HG03460 (cell line): ENCODE measurements around the gene TSPAN5.

ENCODE experiments used
- ATAC-seq: cut with Tn5 transposase; IDR thresholded peaks from one replicate; pipeline ENCODE4 v1.9.1; 2021; ENCODE audit not compliant: unreplicated experiment

The TSPAN5 gene

GRCh38 chr4:98673978-98674377 is 15.6 kb upstream of the TSPAN5 start:
- ATAC-seq = no peak

- no peak for ATAC-seq
These were observed 14.9 kb upstream of the TSPAN5 start for GRCh38 chr4:98673288-98673644.

GRCh38 chr4:98672583-98673287 is 14.3 kb upstream of the TSPAN5 start:
- no peak for ATAC-seq

GRCh38 chr4:98671131-98671530 is 12.7 kb upstream of the TSPAN5 start:
- no peak for ATAC-seq

- no peak for ATAC-seq
These were observed 11.8 kb upstream of the TSPAN5 start for GRCh38 chr4:98670186-98670585.

- no peak for ATAC-seq
These were observed 11.2 kb upstream of the TSPAN5 start for GRCh38 chr4:98669577-98669976.

GRCh38 chr4:98664959-98665358 is 6.5 kb upstream of the TSPAN5 start:
- no peak for ATAC-seq

- ATAC-seq = peak; percentile 76
These were observed 5.0 kb upstream of the TSPAN5 start for GRCh38 chr4:98663226-98664006.

GRCh38 chr4:98662626-98663225 is 4.3 kb upstream of the TSPAN5 start:
- ATAC-seq = peak; percentile 9

GRCh38 chr4:98662055-98662453 is 3.6 kb upstream of the TSPAN5 start:
- no peak for ATAC-seq

- ATAC-seq = no peak
These were observed 3.1 kb upstream of the TSPAN5 start for GRCh38 chr4:98661371-98662054.

- ATAC-seq = no peak
These were observed 1.5 kb upstream of the TSPAN5 start for GRCh38 chr4:98659741-98660462.

GRCh38 chr4:98659106-98659592 is 738 bp upstream of the TSPAN5 start:
- no peak for ATAC-seq

GRCh38 chr4:98657531-98658286 is 702 bp downstream of the TSPAN5 start:
- ATAC-seq = peak; percentile 18

- ATAC-seq = no peak
These were observed 1.5 kb downstream of the TSPAN5 start for GRCh38 chr4:98656886-98657285.

GRCh38 chr4:98656443-98656842 is 2.0 kb downstream of the TSPAN5 start:
- no peak for ATAC-seq

- ATAC-seq = no peak
These were observed 4.2 kb downstream of the TSPAN5 start for GRCh38 chr4:98653890-98654867.

GRCh38 chr4:98652996-98653395 is 5.4 kb downstream of the TSPAN5 start:
- no peak for ATAC-seq

- no peak for ATAC-seq
These were observed 9.8 kb downstream of the TSPAN5 start for GRCh38 chr4:98648602-98649001.
